HEK293 (cell line): Measurements from ENCODE around the gene SNAPC4.

Experiments used
- CTCF ChIA-PET: fragments of 350-600 bp; formaldehyde crosslinking; extraction: SDS; loops from one replicate; lab custom pipeline; 2021; ENCODE audit warnings: antibody characterized with exemption; lab: Yijun Ruan, JAX
- POLR2A ChIA-PET: fragments of 300-600 bp; formaldehyde crosslinking; extraction: SDS; loops from one replicate; lab custom pipeline; 2020; ENCODE audit warnings: antibody characterized with exemption, inconsistent platforms; lab: Yijun Ruan, JAX
- H3K27ac ChIP-seq: fragments of 200-500 bp; sonication (Bioruptor generic); 2 replicates; pipeline ENCODE4 v1.5.1; 2014; ENCODE audit warnings: low read depth, low read length, control low read depth, inconsistent platforms; ENCODE audit errors: extremely low read depth
- H3K36me3 ChIP-seq, 2 experiments: fragments of 200-500 bp in 1 of 2; sonication (Bioruptor generic) in 1 of 2; 1 replicate in 1 of 2; 2 replicates in 1 of 2; pipeline ENCODE4 v1.5.1; 2014 to 2017; ENCODE audit warnings: inconsistent platforms in 2 of 2, low read length in 2 of 2; ENCODE audit not compliant: control insufficient read depth in 2 of 2, insufficient read depth in 1 of 2
- H3K4me1 ChIP-seq: fragments of 200-500 bp; sonication (Bioruptor generic); 2 replicates; pipeline ENCODE4 v1.5.1; 2014; ENCODE audit warnings: mild to moderate bottlenecking, low read length, inconsistent platforms; ENCODE audit not compliant: control insufficient read depth, insufficient read depth
- H3K4me3 ChIP-seq: 2 replicates; pipeline ENCODE4 v1.5.1; 2011; ENCODE audit warnings: low read depth, mild to moderate bottlenecking, control low read depth, low read length, moderate library complexity
- H3K9me3 ChIP-seq: fragments of 200-500 bp; sonication (Bioruptor generic); 2 replicates; pipeline ENCODE4 v1.5.1; 2014; ENCODE audit warnings: low read depth, low read length, inconsistent platforms; ENCODE audit not compliant: control insufficient read depth, insufficient read depth
- PRDM1 ChIP-seq: fragments of 450-650 bp; formaldehyde crosslinking; IDR thresholded peaks from 2 replicates; pipeline ENCODE4; 2016; ENCODE audit warnings: missing biosample characterization, missing genetic modification characterization
- TCF7L2 ChIP-seq: IDR thresholded peaks from 2 replicates; pipeline ENCODE4 v1.6.1; 2011; ENCODE audit warnings: low read depth, mild to moderate bottlenecking, inconsistent platforms, low read length, moderate library complexity, borderline replicate concordance
- YY2 ChIP-seq: fragments of 450-650 bp; formaldehyde crosslinking; IDR thresholded peaks from 2 replicates; pipeline ENCODE4 v1.5.1; 2016; ENCODE audit warnings: missing biosample characterization, missing genetic modification characterization
- ZBTB21 ChIP-seq: fragments of 450-650 bp; formaldehyde crosslinking; IDR thresholded peaks from 2 replicates; pipeline ENCODE4 v1.5.1; 2017; ENCODE audit warnings: missing biosample characterization, missing genetic modification characterization
- ZFP41 ChIP-seq: fragments of 450-650 bp; formaldehyde crosslinking; IDR thresholded peaks from 2 replicates; pipeline ENCODE4 v1.5.1; 2016; ENCODE audit warnings: missing biosample characterization, missing genetic modification characterization, borderline replicate concordance
- ZFP69B ChIP-seq: fragments of 450-650 bp; formaldehyde crosslinking; IDR thresholded peaks from 2 replicates; pipeline ENCODE4 v1.5.1; 2016; ENCODE audit warnings: missing biosample characterization, missing genetic modification characterization
- ZNF169 ChIP-seq: fragments of 450-650 bp; formaldehyde crosslinking; IDR thresholded peaks from 2 replicates; pipeline ENCODE4 v1.5.1; 2016; ENCODE audit warnings: missing biosample characterization, missing genetic modification characterization
- ZNF341 ChIP-seq: fragments of 450-650 bp; formaldehyde crosslinking; IDR thresholded peaks from 2 replicates; pipeline ENCODE4; 2016; ENCODE audit warnings: low read depth, missing biosample characterization, missing genetic modification characterization
- ZNF394 ChIP-seq: fragments of 450-650 bp; formaldehyde crosslinking; IDR thresholded peaks from 2 replicates; pipeline ENCODE4 v1.5.1; 2016; ENCODE audit warnings: missing biosample characterization, missing genetic modification characterization, mild to moderate bottlenecking, moderate library complexity, borderline replicate concordance
- ZNF530 ChIP-seq: fragments of 450-650 bp; formaldehyde crosslinking; IDR thresholded peaks from 2 replicates; pipeline ENCODE4 v1.5.1; 2016; ENCODE audit warnings: low read depth, missing biosample characterization, missing genetic modification characterization
- ZNF548 ChIP-seq: fragments of 450-650 bp; formaldehyde crosslinking; IDR thresholded peaks from 2 replicates; pipeline ENCODE4 v1.5.1; 2016; ENCODE audit warnings: missing biosample characterization, missing genetic modification characterization
- ZNF792 ChIP-seq: fragments of 450-650 bp; formaldehyde crosslinking; IDR thresholded peaks from 2 replicates; pipeline ENCODE4 v1.5.1; 2016; ENCODE audit warnings: missing biosample characterization, missing genetic modification characterization
- TF ChIP-seq, protein P1 (sequence below): fragments of 450-650 bp; formaldehyde crosslinking; IDR thresholded peaks from 2 replicates; pipeline ENCODE4 v1.5.1; 2016; ENCODE audit warnings: missing biosample characterization, missing genetic modification characterization
- TF ChIP-seq, protein P2 (sequence below): fragments of 450-650 bp; formaldehyde crosslinking; IDR thresholded peaks from 2 replicates; pipeline ENCODE4 v1.5.1; 2016; ENCODE audit warnings: missing biosample characterization, missing genetic modification characterization, borderline replicate concordance
- TF ChIP-seq, protein P3 (sequence below): fragments of 450-650 bp; formaldehyde crosslinking; IDR thresholded peaks from 2 replicates; pipeline ENCODE4 v1.5.1; 2016; ENCODE audit warnings: missing biosample characterization, missing genetic modification characterization, borderline replicate concordance
- TF ChIP-seq, protein P4 (sequence below): fragments of 450-650 bp; IDR thresholded peaks from 2 replicates; pipeline ENCODE4 v1.5.1; 2018; ENCODE audit warnings: missing biosample characterization, mild to moderate bottlenecking, missing genetic modification characterization

SNAPC4 gene

DNA sequence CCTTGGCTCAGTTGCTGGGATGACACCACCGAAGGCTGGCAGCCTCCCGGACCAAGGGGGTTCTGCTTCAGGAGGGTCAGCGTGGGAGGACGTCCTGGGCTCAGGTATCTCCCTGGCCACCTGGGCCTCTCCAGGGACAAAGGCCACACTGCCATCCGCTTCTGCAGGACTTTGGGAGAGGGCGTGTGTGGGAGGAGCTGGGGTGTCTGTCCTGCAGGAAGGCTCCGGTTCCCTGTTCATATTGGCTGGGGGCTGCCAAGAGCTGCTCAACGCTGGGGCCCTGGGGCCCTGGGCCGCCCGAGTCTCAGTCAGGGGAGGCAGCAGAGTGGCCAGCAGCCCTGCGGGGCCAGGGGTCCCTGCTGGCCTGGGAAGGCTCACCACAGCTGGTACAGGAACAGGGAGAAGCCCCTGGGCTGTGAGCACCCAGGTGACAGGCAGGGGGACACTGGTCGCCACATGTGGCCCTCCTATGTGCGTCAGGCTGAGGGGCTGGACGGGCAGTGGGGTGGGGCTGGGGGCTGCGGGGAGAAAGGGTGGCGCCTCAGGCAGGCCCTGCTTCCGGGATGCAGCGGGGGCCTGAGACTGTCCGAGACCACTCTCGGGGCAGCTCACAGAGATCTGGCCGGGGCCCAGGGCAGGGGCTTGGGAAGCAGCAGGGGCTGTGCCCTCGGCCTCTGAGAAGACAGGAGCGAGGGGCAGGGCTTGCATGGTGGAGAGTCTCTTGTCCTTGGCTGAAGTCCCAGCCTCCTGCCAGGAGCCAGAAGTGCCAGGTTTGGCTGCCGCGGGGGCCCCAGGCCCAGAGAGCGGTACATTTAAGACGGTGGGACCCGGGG, 21.6 kb downstream of the SNAPC4 start:
- Histone ChIP-seq H3K4me1 (no peaks in the 10 kb centered on the region), H3K4me3 (no peak overlapping the region), H3K36me3 (peaks cover 0 to 88% of the 10 kb centered on the region in 2 experiments; a peak in 1 of 3 replicates), H3K27ac (no peak overlapping the region), H3K9me3 (no peaks in the 10 kb centered on the region)
- ChIA-PET POLR2A (interaction anchor here (1.4 to 1.9 kb wide), 3 partner anchors 12 to 15 kb away, joined by 3 to 16 read pairs (median 5); partner anchors contain the start of gene DNLZ), CTCF (interaction anchor here (0.9 kb wide), 1 partner anchor 66 kb away, joined by 3 read pairs; no protein-coding TSS in a partner anchor)
- TF ChIP-seq ZFP41 (tag by site-specific recombination) (no peak), ZFP69B (tag by site-specific recombination) (no peak), ZNF792 (tag by site-specific recombination) (no peak), ZNF169 (tag by site-specific recombination) (no peak), PRDM1 (tag by site-specific recombination) (no peak), TCF7L2 (no peak), ZNF341 (tag by site-specific recombination) (no peak), ZNF530 (tag by site-specific recombination) (no peak)
- TF ChIP-seq, protein P1, sequence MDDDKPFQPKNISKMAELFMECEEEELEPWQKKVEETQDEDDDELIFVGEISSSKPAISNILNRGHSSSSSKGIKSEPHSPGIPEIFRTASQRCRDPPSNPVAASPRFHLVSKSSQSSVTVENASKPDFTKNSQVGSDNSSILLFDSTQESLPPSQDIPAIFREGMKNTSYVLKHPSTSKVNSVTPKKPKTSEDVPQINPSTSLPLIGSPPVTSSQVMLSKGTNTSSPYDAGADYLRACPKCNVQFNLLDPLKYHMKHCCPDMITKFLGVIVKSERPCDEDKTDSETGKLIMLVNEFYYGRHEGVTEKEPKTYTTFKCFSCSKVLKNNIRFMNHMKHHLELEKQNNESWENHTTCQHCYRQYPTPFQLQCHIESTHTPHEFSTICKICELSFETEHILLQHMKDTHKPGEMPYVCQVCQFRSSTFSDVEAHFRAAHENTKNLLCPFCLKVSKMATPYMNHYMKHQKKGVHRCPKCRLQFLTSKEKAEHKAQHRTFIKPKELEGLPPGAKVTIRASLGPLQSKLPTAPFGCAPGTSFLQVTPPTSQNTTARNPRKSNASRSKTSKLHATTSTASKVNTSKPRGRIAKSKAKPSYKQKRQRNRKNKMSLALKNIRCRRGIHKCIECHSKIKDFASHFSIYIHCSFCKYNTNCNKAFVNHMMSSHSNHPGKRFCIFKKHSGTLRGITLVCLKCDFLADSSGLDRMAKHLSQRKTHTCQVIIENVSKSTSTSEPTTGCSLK (tag by site-specific recombination) = no peak

DNA sequence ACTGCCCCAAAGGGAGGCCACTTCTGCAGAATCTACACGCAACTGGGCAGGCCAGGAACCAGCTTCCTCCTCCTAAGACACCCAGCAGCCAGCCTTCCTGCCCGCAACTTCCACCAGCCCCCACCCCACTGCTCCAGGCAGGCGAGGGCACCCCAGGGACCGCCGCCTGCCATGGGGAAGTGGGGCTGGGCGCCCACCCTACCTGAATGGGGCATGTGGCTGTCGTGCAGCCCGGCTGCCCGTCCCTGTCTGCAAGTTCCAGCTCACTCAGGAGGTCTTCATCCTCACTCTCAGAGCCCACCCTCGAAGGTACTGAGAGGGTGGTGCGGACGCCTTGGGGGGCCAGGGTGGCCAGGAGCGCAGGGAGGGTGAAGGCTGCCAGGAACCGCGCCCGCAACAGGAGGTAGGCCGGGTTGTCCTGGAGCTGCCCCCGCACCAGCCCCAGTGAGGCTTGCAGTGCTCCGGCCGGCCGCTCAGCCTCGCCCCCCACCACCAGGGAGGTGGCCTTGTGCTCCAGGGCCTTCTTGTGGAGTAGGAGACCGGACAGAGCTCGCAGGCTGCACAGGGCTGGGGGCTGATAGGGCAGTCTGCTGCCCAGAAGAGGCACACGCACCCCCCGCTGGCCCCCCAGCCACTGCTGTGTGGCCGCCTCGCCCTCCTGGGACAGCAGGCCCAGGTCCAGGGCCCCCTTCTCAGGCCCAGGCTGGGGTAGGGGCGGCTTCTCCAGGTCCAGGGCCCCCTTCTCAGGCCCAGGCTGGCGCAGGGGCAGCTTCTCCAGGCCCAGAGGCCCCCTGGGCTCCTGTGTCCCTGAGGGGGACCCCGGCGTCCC, 22.4 kb downstream of the SNAPC4 start:
- Histone ChIP-seq H3K27ac (no peak overlapping the region), H3K4me1 (no peaks in the 10 kb centered on the region), H3K9me3 (no peaks in the 10 kb centered on the region), H3K4me3 (no peak overlapping the region), H3K36me3 (peaks cover 0 to 80% of the 10 kb centered on the region in 2 experiments; a peak in 1 of 3 replicates)
- ChIA-PET POLR2A (interaction anchor here (1.4 to 1.9 kb wide), 3 partner anchors 11 to 15 kb away, joined by 3 to 16 read pairs (median 5); partner anchors contain the start of gene DNLZ), CTCF (interaction anchor here (0.9 to 1.0 kb wide), 3 partner anchors 14 to 65 kb away, joined by 3 to 4 read pairs (median 4); partner anchors contain the start of gene DNLZ)
- TF ChIP-seq, protein P2, sequence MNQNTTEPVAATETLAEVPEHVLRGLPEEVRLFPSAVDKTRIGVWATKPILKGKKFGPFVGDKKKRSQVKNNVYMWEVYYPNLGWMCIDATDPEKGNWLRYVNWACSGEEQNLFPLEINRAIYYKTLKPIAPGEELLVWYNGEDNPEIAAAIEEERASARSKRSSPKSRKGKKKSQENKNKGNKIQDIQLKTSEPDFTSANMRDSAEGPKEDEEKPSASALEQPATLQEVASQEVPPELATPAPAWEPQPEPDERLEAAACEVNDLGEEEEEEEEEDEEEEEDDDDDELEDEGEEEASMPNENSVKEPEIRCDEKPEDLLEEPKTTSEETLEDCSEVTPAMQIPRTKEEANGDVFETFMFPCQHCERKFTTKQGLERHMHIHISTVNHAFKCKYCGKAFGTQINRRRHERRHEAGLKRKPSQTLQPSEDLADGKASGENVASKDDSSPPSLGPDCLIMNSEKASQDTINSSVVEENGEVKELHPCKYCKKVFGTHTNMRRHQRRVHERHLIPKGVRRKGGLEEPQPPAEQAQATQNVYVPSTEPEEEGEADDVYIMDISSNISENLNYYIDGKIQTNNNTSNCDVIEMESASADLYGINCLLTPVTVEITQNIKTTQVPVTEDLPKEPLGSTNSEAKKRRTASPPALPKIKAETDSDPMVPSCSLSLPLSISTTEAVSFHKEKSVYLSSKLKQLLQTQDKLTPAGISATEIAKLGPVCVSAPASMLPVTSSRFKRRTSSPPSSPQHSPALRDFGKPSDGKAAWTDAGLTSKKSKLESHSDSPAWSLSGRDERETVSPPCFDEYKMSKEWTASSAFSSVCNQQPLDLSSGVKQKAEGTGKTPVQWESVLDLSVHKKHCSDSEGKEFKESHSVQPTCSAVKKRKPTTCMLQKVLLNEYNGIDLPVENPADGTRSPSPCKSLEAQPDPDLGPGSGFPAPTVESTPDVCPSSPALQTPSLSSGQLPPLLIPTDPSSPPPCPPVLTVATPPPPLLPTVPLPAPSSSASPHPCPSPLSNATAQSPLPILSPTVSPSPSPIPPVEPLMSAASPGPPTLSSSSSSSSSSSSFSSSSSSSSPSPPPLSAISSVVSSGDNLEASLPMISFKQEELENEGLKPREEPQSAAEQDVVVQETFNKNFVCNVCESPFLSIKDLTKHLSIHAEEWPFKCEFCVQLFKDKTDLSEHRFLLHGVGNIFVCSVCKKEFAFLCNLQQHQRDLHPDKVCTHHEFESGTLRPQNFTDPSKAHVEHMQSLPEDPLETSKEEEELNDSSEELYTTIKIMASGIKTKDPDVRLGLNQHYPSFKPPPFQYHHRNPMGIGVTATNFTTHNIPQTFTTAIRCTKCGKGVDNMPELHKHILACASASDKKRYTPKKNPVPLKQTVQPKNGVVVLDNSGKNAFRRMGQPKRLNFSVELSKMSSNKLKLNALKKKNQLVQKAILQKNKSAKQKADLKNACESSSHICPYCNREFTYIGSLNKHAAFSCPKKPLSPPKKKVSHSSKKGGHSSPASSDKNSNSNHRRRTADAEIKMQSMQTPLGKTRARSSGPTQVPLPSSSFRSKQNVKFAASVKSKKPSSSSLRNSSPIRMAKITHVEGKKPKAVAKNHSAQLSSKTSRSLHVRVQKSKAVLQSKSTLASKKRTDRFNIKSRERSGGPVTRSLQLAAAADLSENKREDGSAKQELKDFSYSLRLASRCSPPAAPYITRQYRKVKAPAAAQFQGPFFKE (tag by site-specific recombination) = no peak
- no peak for TF ChIP-seq ZBTB21 (tag by site-specific recombination)
- TF ChIP-seq YY2 = no peak
- TF ChIP-seq ZNF394 (tag by site-specific recombination) = no peak
- TF ChIP-seq, protein P3, sequence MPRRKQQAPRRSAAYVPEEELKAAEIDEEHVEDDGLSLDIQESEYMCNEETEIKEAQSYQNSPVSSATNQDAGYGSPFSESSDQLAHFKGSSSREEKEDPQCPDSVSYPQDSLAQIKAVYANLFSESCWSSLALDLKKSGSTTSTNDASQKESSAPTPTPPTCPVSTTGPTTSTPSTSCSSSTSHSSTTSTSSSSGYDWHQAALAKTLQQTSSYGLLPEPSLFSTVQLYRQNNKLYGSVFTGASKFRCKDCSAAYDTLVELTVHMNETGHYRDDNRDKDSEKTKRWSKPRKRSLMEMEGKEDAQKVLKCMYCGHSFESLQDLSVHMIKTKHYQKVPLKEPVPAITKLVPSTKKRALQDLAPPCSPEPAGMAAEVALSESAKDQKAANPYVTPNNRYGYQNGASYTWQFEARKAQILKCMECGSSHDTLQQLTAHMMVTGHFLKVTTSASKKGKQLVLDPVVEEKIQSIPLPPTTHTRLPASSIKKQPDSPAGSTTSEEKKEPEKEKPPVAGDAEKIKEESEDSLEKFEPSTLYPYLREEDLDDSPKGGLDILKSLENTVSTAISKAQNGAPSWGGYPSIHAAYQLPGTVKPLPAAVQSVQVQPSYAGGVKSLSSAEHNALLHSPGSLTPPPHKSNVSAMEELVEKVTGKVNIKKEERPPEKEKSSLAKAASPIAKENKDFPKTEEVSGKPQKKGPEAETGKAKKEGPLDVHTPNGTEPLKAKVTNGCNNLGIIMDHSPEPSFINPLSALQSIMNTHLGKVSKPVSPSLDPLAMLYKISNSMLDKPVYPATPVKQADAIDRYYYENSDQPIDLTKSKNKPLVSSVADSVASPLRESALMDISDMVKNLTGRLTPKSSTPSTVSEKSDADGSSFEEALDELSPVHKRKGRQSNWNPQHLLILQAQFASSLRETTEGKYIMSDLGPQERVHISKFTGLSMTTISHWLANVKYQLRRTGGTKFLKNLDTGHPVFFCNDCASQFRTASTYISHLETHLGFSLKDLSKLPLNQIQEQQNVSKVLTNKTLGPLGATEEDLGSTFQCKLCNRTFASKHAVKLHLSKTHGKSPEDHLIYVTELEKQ (tag by site-specific recombination) = no peak
- TF ChIP-seq, protein P4, sequence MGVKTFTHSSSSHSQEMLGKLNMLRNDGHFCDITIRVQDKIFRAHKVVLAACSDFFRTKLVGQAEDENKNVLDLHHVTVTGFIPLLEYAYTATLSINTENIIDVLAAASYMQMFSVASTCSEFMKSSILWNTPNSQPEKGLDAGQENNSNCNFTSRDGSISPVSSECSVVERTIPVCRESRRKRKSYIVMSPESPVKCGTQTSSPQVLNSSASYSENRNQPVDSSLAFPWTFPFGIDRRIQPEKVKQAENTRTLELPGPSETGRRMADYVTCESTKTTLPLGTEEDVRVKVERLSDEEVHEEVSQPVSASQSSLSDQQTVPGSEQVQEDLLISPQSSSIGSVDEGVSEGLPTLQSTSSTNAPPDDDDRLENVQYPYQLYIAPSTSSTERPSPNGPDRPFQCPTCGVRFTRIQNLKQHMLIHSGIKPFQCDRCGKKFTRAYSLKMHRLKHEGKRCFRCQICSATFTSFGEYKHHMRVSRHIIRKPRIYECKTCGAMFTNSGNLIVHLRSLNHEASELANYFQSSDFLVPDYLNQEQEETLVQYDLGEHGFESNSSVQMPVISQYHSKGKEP = no peak
- no peak for TF ChIP-seq ZNF548 (tag by site-specific recombination)
